HG02884 (cell line): ENCODE results near the gene RFTN1.

Experiments
- ATAC-seq: cut with Tn5 transposase; IDR thresholded peaks from one replicate; pipeline ENCODE4 v1.9.1; 2021; ENCODE audit warnings: mild to moderate bottlenecking, moderate library complexity; ENCODE audit not compliant: unreplicated experiment

RFTN1 gene

GRCh38 chr3:16335772-16336645 lies 177.5 kb downstream of the RFTN1 start:
- ATAC-seq = no peak

GRCh38 chr3:16335333-16335732 lies 178.2 kb downstream of the RFTN1 start:
- no peak for ATAC-seq

- no peak for ATAC-seq
Measured at GRCh38 chr3:16334909-16335308, 178.6 kb downstream of the RFTN1 start.

- no peak for ATAC-seq
Measured at GRCh38 chr3:16332904-16333426, 180.5 kb downstream of the RFTN1 start.

GRCh38 chr3:16331319-16331883 lies 182.1 kb downstream of the RFTN1 start:
- ATAC-seq = no peak

GRCh38 chr3:16330351-16330750 lies 183.1 kb downstream of the RFTN1 start:
- ATAC-seq = no peak

- no peak for ATAC-seq
Measured at GRCh38 chr3:16329826-16330129, 183.7 kb downstream of the RFTN1 start.

GRCh38 chr3:16329036-16329825 lies 184.3 kb downstream of the RFTN1 start:
- no peak for ATAC-seq

- no peak for ATAC-seq
Measured at GRCh38 chr3:16328124-16328523, 185.4 kb downstream of the RFTN1 start.

GRCh38 chr3:16326724-16327349 lies 186.7 kb downstream of the RFTN1 start:
- ATAC-seq = no peak

GRCh38 chr3:16325850-16326249 lies 187.6 kb downstream of the RFTN1 start:
- no peak for ATAC-seq

- ATAC-seq = no peak
Measured at GRCh38 chr3:16323737-16324136, 189.8 kb downstream of the RFTN1 start.

GRCh38 chr3:16322189-16322588 lies 191.3 kb downstream of the RFTN1 start:
- no peak for ATAC-seq

GRCh38 chr3:16320711-16321110 lies 192.8 kb downstream of the RFTN1 start:
- no peak for ATAC-seq

- no peak for ATAC-seq
Measured at GRCh38 chr3:16319723-16320122, 193.8 kb downstream of the RFTN1 start.

- ATAC-seq = no peak
Measured at GRCh38 chr3:16319307-16319706, 194.2 kb downstream of the RFTN1 start.

- ATAC-seq = no peak
Measured at GRCh38 chr3:16318176-16318575, 195.3 kb downstream of the RFTN1 start.

- no peak for ATAC-seq
Measured at GRCh38 chr3:16317561-16317945, 195.9 kb downstream of the RFTN1 start.

- no peak for ATAC-seq
Measured at GRCh38 chr3:16316847-16317560, 196.5 kb downstream of the RFTN1 start.

- ATAC-seq = no peak
Measured at GRCh38 chr3:16316396-16316795, 197.1 kb downstream of the RFTN1 start.

- ATAC-seq = no peak
Measured at GRCh38 chr3:16315623-16316022, 197.9 kb downstream of the RFTN1 start.
